IMR-90 (cell line): ENCODE measurements around the gene SLC6A9. TPM values are rescaled to one million over a fixed set of nuclear protein-coding genes. Genes with fewer than 3 reads are reported as not detected.
A peak's percentile ranks its signal among the peaks of the same experiment; 100 is the strongest.

ENCODE experiments used
- ATAC-seq: fragments of 200-7000 bp; cut with Tn5 transposase; 2 replicates; pipeline ENCODE4 v1.9.1; 2020; ENCODE audit warnings: low read depth, mild to moderate bottlenecking, moderate library complexity
- BruUV-seq: library from RNA; stranded (reverse); fragments of 400-500 nt; replicated peaks from 2 replicates; lab custom pipeline; 2021; lab: Mats Ljungman, UMichigan
- CTCF ChIA-PET: fragments of 300-600 bp; formaldehyde crosslinking; extraction: SDS; loops from one replicate; lab custom pipeline; 2021; ENCODE audit warnings: antibody characterized with exemption; lab: Yijun Ruan, JAX
- POLR2A ChIA-PET: fragments of 300-600 bp; sonication (Branson Sonifier 250); formaldehyde crosslinking; loops from one replicate; lab custom pipeline; 2022; ENCODE audit warnings: antibody characterized with exemption; ENCODE audit not compliant: unreplicated experiment; lab: Charles Lee
- DNase-seq: peaks from one replicate; pipeline ENCODE4 v3.0.0; 2013
- H2AFZ ChIP-seq: replicated peaks from 2 replicates; pipeline ENCODE3; 2013; ENCODE audit warnings: low read length, mild to moderate bottlenecking; ENCODE audit not compliant: poor library complexity
- H2AK5ac ChIP-seq: 2 replicates; pipeline ENCODE4 v1.6.1; 2013; ENCODE audit warnings: low read depth, low read length, inconsistent platforms
- H2AK9ac ChIP-seq: replicated peaks from 2 replicates; pipeline ENCODE3; 2013; ENCODE audit warnings: mild to moderate bottlenecking, low read depth, low read length, moderate library complexity; ENCODE audit not compliant: poor library complexity
- H2BK120ac ChIP-seq: 2 replicates; pipeline ENCODE4 v1.6.1; 2013; ENCODE audit warnings: low read depth, low read length, inconsistent platforms
- H2BK15ac ChIP-seq: 3 replicates; pipeline ENCODE4 v1.6.1; 2013; ENCODE audit warnings: low read depth, low read length, inconsistent platforms
- H2BK20ac ChIP-seq: 2 replicates; pipeline ENCODE4 v1.6.1; 2013; ENCODE audit warnings: low read depth, mild to moderate bottlenecking, inconsistent platforms, low read length, moderate library complexity
- H2BK5ac ChIP-seq: 2 replicates; pipeline ENCODE4 v1.6.1; 2013; ENCODE audit warnings: mild to moderate bottlenecking, low read depth, low read length, inconsistent platforms; ENCODE audit not compliant: poor library complexity, severe bottlenecking
- H3K14ac ChIP-seq: replicated peaks from 2 replicates; pipeline ENCODE4 v1.6.1; 2013; ENCODE audit warnings: low read depth, low read length, inconsistent platforms
- H3K18ac ChIP-seq: 2 replicates; pipeline ENCODE4 v1.6.1; 2013; ENCODE audit warnings: low read depth, low read length, control low read depth
- H3K23ac ChIP-seq: 2 replicates; pipeline ENCODE4 v1.6.1; 2013; ENCODE audit warnings: low read depth, low read length, inconsistent platforms
- H3K27ac ChIP-seq: 2 replicates; pipeline ENCODE4 v1.5.1; 2013; ENCODE audit warnings: mild to moderate bottlenecking, control low read depth, low read length; ENCODE audit not compliant: insufficient read depth
- H3K27me3 ChIP-seq: 2 replicates; pipeline ENCODE4 v1.6.1; 2013; ENCODE audit warnings: low read length; ENCODE audit not compliant: control insufficient read depth, insufficient read depth
- H3K36me3 ChIP-seq: 2 replicates; pipeline ENCODE4 v1.6.1; 2013; ENCODE audit warnings: low read length, mixed read lengths; ENCODE audit not compliant: control insufficient read depth, insufficient read depth
- H3K4ac ChIP-seq: 2 replicates; pipeline ENCODE4 v1.6.1; 2013; ENCODE audit warnings: low read depth, low read length, inconsistent platforms
- H3K4me1 ChIP-seq: 2 replicates; pipeline ENCODE4 v1.6.1; 2013; ENCODE audit warnings: low read length, mixed read lengths; ENCODE audit not compliant: control insufficient read depth, insufficient read depth
- H3K4me2 ChIP-seq: 2 replicates; pipeline ENCODE4 v1.6.1; 2013; ENCODE audit warnings: low read depth, mild to moderate bottlenecking, control low read depth, low read length, moderate library complexity
- H3K4me3 ChIP-seq: 2 replicates; pipeline ENCODE4 v1.5.1; 2013; ENCODE audit warnings: low read depth, mild to moderate bottlenecking, control low read depth, low read length, moderate library complexity; ENCODE audit not compliant: insufficient read depth
- H3K56ac ChIP-seq: 2 replicates; pipeline ENCODE4 v1.6.1; 2013; ENCODE audit warnings: low read length, inconsistent platforms; ENCODE audit not compliant: insufficient read depth; ENCODE audit errors: extremely low read depth
- H3K79me1 ChIP-seq, 2 experiments: 2 replicates each; pipeline ENCODE4 v1.6.1; 2013; ENCODE audit warnings: low read length in 2 of 2, inconsistent platforms in 1 of 2, low read depth in 1 of 2
- H3K9ac ChIP-seq: 2 replicates; pipeline ENCODE4 v1.6.1; 2013; ENCODE audit warnings: low read depth, low read length, control low read depth
- H3K9me1 ChIP-seq: 2 replicates; pipeline ENCODE4 v1.6.1; 2013; ENCODE audit warnings: low read length, inconsistent platforms; ENCODE audit not compliant: insufficient read depth
- H3K9me3 ChIP-seq: 2 replicates; pipeline ENCODE4 v1.6.1; 2013; ENCODE audit warnings: low read length; ENCODE audit not compliant: control insufficient read depth, insufficient read depth
- H4K20me1 ChIP-seq: 2 replicates; pipeline ENCODE4 v1.6.1; 2013; ENCODE audit warnings: low read length, inconsistent platforms; ENCODE audit not compliant: insufficient read depth
- H4K5ac ChIP-seq: 2 replicates; pipeline ENCODE4 v1.6.1; 2013; ENCODE audit warnings: mild to moderate bottlenecking, low read depth, low read length, control low read depth
- H4K8ac ChIP-seq, 2 experiments: 2 replicates each; pipeline ENCODE4 v1.6.1; 2013; ENCODE audit warnings: low read depth in 2 of 2, low read length in 2 of 2, control low read depth in 1 of 2, inconsistent platforms in 1 of 2
- H4K91ac ChIP-seq: 2 replicates; pipeline ENCODE4 v1.6.1; 2013; ENCODE audit warnings: low read depth, low read length, inconsistent platforms; ENCODE audit not compliant: insufficient read depth
- CEBPB ChIP-seq: IDR thresholded peaks from 2 replicates; pipeline ENCODE4 v1.6.1; 2012; ENCODE audit warnings: low read depth, low read length, improper control_type of control experiment
- CHD1 ChIP-seq: IDR thresholded peaks from 2 replicates; pipeline ENCODE4 v1.6.1; 2012; ENCODE audit warnings: low read depth, low read length, improper control_type of control experiment
- FOS ChIP-seq: fragments of 150-350 bp; IDR thresholded peaks from 2 replicates; pipeline ENCODE4 v1.6.1; 2016; ENCODE audit warnings: low read depth, low read length
- MAFK ChIP-seq: IDR thresholded peaks from 2 replicates; pipeline ENCODE4 v1.6.1; 2012; ENCODE audit warnings: low read depth, low read length, improper control_type of control experiment
- POLR2A ChIP-seq: IDR thresholded peaks from 2 replicates; pipeline ENCODE4 v1.6.1; 2012; ENCODE audit warnings: mild to moderate bottlenecking, low read depth, low read length
- WGBS, 2 experiments: methylation state at CpG; one replicate each; pipeline versions ENCODE4 v1.1.5 to v1.1.7; 2013; ENCODE audit warnings: missing lambda C conversion rate in 2 of 2; ENCODE audit not compliant: insufficient read length in 1 of 2; ENCODE audit errors: extremely low coverage in 2 of 2; 5-methylcytosine and 5-hydroxymethylcytosine counted together
- dilution Hi-C: fragments of 300-500 bp; cut with HindIII; formaldehyde crosslinking; loops from one replicate; pipeline ENCODE4 v1.14.3; 2018; ENCODE audit warnings: low sequenced_read_pairs; ENCODE audit not compliant: unreplicated experiment
- in situ Hi-C: fragments of 300-500 bp; cut with MboI; formaldehyde crosslinking; loops from 3 replicates; pipeline ENCODE4 v1.14.3; 2019; ENCODE audit warnings: low sequenced_read_pairs, inconsistent platforms, mixed read lengths
- intact Hi-C: fragments of 100-400 bp; cut with micrococcal nuclease; formaldehyde crosslinking; loops from 2 replicates; pipeline ENCODE4 v1.10.0; 2022
- polyA plus RNA-seq, 3 experiments: library from polyadenylated mRNA; depleted of rRNA; stranded (reverse); fragments of >200 nt; gene quantifications; 2 replicates each; pipeline ENCODE4 v1.2.3, GENCODE V29; 2012; ENCODE audit warnings: low replicate concordance in 1 of 3
- total RNA-seq: library from RNA; depleted of rRNA; stranded (reverse); fragments of >200 nt; gene quantifications from 2 replicates; pipeline ENCODE4 v1.2.3, GENCODE V29; 2012

The SLC6A9 gene
- total and polyA plus RNA-seq, 2 of the 4 experiments (the other 2 are of a cell fraction) = 2.0 to 6.6 TPM

DNA sequence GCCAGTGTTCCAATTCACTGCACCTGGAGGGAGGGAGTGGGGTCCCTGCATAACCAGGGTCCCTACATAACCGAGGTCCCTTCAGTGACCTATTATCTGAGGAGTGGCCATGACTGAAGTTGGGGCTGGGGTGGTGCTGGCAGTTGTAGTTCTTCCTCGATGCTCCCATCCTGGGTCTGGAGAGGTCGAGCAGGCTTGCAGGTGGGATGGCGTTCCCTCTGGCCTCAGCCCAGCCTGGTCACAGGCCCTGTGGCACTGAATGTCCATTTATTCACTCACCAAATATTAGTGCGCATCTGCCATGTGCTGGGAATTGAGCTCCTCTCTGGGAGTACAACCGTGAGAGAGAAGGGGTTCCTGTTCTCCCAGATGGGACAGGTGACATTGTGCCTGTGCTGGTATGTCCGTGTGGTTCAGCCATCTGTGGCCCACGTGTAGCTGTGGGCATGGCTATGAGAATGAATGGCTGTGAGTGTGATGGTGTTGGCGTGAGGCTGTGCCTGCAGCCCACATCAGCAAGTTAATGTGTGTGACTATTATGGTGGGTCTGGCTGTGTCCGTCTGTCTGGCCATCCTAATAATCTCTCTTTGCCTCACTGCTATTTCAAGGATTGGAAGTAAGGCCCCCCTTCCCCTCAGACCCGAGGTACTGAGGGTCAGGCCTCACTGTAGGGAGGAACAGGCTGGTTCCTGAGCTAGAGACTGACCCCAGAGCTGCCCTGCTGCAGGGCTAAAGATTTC lies 3.9 kb upstream of the SLC6A9 start:
- peak overlapping the region; percentile 62 for H2AK5ac ChIP-seq
- no peaks in the 10 kb centered on the region for H3K9me3 ChIP-seq
- H3K27me3 ChIP-seq = no peaks in the 10 kb centered on the region
- H3K36me3 ChIP-seq = no peaks in the 10 kb centered on the region
- TF ChIP-seq CEBPB (no peak), FOS (no peak), CHD1 (no peak), POLR2A (no peak), MAFK (no peak)
- DNase-seq (no peak), ATAC-seq (no peak)
- H3K4ac ChIP-seq = no peak overlapping the region
- no peak overlapping the region for H2BK15ac ChIP-seq
- peaks cover 3% of the 10 kb centered on the region; the same call in 1 of the 2 replicates for H3K9me1 ChIP-seq
- H2BK20ac ChIP-seq = no peak overlapping the region
- 89% methylated on average over 3 of the region's 11 CpGs; no CpG with 5 or more reads in 1 of the 2 experiments for WGBS, 2 experiments
- POLR2A ChIA-PET = no interaction called here
- no peak overlapping the region; the same call in 1 of the 2 replicates for H4K91ac ChIP-seq
- no peak overlapping the region for H2AFZ ChIP-seq
- H3K23ac ChIP-seq = no peak overlapping the region
- H3K27ac ChIP-seq = no peak overlapping the region
- no peaks in the 10 kb centered on the region; a peak in 1 of 4 replicates for H3K79me1 ChIP-seq
- no peak overlapping the region for H2BK5ac ChIP-seq
- no TSS peak for BruUV-seq
- dilution Hi-C loops = no loop called here
- no peak overlapping the region for H3K14ac ChIP-seq
- intact Hi-C loops = loop anchor here (5.0 kb wide), 1 partner anchor 508 kb away; no protein-coding TSS in a partner anchor
- peaks cover 8% of the 10 kb centered on the region; the same call in 1 of the 2 replicates for H3K4me1 ChIP-seq
- H2AK9ac ChIP-seq = no peak overlapping the region
- CTCF ChIA-PET = interaction anchor here (1.7 to 2.3 kb wide), 4 partner anchors 13 to 269 kb away, joined by 4 to 16 read pairs (median 10); no protein-coding TSS in a partner anchor
- in situ Hi-C loops = no loop called here
- no peaks in the 10 kb centered on the region for H4K20me1 ChIP-seq
- H3K4me2 ChIP-seq = no peak overlapping the region
- H3K9ac ChIP-seq = no peak overlapping the region
- H3K56ac ChIP-seq = no peak overlapping the region
- no peak overlapping the region for H3K4me3 ChIP-seq
- H4K5ac ChIP-seq = no peak overlapping the region
- no peak overlapping the region for H2BK120ac ChIP-seq
- H3K18ac ChIP-seq = no peak overlapping the region
- H4K8ac ChIP-seq = no peak overlapping the region
